Measurements from ENCODE around the gene RUNX2. TPM values are rescaled to one million over a fixed set of nuclear protein-coding genes. Genes with fewer than 3 reads are reported as not detected.

Gene RUNX2
- total RNA-seq, 1 donor from 2014 or later, result 34.1 TPM

DNA sequence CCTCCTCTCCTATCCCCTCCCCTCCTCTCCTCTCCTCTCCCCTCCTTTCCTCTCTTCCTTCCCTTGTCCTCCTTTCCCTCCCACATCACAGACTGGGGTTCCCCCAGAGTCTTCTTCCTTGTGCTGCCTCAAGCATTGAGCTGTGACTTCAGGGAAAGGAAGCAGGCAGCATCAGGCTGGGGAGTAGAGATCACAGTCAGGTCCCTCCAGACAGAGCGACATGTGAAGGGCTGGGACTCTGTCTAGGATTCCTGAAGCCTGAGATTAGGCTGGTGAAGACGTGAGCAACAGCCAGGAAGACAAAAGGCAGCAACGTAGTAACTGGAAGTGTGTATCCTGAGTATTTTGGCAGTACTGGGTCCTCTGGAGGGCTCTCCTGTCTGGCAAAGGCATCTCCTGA lies 315.0 kb downstream of the RUNX2 start:
- DNase-seq (ENCODE audit: low read depth), result no peak

DNA sequence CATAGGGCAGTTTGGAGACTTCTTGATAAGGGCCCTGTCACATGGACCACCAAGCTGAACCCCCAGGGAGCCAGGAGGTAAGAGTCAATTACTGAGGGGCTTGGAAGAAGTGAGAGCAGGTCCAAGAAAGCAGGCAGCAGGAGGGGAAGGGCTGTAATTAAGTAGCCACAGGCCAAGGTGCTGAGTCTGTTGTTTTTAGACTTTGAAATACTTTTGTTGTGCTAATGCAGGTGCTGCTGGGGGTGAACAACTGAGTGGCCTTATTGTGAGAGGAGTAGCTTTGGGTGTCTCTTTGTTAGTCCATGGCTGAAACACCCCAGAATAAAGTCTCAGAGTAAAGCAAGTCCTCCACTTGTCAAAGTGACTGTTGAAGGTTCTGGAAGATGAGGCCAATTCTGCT lies 316.6 kb downstream of the RUNX2 start:
- DNase-seq (ENCODE audit: low read depth), result no peak

DNA sequence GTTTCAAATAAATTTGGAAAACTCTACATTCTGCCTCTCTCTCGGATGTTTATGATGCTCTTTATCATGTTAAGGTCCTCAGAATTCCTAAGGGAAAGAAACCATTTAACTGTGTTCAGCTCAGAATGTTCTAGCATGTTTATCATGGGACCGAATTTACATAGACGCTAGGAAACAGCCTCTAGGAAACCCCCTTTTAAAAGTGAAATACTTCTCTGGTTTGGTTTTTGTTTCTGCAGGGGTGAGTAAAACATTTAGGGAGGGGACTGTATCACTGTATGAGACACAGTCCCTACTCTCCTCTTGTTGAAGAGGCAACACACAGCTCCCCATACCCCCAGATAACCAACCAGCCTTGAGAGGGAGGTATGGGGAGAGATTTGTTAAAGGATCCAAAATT lies 317.2 kb downstream of the RUNX2 start:
- no peak for DNase-seq (ENCODE audit: low read depth)

DNA sequence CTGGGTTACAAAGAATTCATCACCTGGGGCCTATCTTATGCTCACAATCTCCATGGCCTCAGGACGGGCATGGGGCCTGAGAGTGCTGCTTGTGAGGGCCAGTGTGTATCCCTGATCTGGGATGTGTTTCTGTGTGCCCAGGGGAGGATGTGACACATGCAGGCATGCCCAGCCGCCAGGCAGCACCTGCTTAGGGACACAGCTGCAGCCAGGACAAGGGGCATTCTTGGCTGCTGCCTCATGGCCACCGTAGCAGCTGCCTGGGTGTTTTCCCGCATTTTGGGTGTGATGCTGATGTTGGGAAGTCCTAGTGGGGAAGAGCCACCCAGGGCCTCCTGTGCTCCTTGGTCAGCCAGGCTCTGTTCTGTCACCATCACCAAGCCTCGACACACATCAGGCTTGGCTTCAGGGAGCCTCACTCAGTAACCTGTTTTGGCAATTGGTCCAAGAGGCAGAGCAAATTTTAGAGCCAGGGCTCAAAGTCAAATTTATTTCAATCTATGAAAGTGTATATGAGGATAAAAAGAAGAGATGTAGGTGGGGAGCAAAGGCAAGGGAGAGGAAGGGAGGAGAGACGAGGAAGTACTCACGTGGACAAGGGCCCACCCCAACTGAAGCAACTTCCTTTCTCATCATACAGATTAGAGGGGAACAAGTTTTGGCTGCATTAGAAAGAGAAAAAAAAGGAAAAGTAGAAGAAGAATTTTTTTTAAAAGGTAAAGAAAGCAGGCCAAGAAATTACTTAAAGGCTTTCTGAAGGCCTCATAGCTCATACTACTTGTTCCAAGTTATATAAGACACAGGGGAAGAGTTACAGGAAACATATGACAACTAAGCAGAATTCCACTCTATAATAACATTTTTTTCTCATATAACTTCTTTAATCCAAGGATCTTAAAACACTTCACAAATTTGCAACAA lies 319.5 kb downstream of the RUNX2 start:
- DNase-seq (ENCODE audit: low read depth), result no peak

DNA sequence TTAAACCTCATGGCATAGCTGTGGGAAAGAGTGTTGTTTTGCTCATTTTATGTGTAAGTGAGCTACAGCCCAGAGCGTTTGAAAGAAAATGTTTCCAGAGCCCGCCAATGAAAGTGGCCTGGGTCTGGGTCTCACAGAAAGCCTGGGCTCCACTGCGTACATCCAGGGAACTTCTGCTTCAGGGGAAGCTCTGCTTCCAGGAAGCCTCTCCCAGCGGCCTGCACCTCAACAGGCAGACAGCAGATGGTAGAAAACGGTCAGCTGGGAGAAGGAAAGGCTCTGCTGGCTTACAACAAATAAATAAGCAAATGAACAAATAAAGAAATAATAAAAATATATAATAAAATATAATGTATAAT lies 320.1 kb downstream of the RUNX2 start:
- DNase-seq (ENCODE audit: low read depth), result no peak

DNA sequence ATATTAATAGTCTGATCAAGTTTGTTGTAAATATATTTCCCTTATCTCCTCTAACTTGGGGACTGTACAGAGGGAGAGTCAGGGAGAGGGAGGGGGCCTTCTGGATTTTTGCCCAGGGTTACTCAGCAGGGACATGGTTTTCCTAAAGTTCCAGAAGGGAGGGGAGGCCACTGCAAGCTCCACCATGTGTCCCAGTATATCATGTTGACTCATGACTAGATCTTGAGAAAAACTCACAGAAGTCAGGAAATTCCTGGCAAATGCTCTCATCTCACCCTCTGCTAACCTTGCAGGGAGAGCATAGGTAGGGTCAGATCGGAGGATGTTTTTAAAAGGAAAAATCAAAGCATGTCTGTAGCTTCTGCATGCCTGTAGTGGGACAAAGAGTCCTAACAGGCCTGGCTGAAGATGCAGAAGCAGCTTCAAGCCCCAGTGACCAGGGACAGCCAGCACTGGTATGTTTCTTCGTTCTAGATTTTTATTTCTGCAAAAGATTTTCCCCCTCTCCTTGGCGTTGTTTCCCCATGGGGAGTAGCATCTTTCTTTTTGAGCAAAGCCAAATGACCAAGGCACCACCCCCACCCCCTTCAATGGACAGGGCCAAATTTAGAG lies 322.5 kb downstream of the RUNX2 start:
- peak; percentile 98 for DNase-seq (ENCODE audit: low read depth)

DNA sequence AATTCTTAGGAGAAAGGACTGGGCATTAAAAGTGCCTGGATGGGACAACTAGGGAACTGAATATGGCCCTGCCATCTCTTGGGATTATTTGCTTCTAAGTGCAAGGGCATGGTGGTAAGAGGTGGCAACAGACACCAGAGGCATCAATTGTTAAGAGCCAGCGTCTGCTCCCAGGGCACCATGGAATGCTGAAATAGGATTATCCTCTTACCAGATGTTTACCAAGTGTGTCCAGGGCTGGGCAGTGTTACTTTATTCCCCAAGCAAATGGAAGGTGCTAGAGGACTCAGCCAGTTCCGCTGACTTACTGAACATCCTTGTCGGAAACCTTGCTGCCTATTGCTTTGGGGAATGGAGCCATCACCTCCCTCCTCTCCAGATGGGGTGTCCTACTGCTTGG lies 323.2 kb downstream of the RUNX2 start:
- DNase-seq (ENCODE audit: low read depth), result no peak

DNA sequence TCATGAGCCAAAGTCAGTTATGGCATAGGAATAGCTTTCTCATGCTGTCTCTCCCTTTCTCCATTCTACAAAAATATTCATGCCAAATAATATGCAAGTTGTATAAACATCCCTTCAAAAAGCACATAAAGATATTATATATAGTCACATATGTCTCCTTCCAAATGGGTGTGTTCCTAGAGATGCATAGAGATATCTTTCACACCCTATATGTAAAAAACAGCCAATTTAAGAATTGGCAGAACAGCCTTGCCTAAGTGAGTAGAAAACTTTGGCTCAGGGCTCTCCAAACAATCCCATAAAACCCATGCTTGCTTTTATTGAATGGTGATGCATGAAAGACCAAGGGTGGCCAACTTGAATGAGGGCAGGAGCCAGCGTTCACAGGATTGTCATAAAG lies 324.3 kb downstream of the RUNX2 start:
- no peak for DNase-seq (ENCODE audit: low read depth)

DNA sequence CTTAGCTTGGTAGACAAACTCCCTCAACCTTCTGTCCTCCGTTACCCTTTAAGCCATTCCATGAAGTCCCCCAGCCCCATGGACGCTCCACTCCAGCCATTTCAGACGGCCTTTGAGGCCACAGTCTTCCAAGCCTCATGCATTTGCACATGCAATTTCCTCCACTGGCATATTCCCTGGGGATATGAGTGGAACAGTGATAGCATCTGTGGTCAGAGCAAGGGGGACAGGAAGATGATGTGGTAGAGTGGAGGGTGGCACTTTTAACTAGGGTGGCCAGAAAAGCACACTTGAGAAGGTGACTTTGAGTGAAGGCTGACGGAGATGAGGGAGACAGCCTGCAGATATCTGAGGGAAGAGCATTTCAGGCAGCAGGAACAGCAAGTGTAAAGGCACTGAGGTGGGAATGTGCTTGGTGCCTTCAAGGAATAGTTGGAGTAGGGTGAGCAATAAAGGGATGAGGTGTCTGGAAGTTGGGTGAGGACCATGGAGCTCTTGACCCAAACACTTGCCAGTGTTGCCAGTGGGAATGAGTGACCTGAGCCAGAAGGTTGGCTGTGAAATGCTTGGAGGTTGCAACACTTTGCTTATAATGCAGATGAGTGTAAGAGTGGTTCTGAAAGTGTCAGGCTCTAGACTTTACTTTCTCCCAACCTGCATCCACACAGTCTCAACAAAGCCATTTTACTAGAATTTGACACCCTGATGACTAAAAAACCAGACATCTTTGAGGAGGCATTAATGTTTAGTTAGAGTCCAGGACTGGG lies 325.2 kb downstream of the RUNX2 start:
- peak; percentile 76 for DNase-seq (ENCODE audit: low read depth)

DNA sequence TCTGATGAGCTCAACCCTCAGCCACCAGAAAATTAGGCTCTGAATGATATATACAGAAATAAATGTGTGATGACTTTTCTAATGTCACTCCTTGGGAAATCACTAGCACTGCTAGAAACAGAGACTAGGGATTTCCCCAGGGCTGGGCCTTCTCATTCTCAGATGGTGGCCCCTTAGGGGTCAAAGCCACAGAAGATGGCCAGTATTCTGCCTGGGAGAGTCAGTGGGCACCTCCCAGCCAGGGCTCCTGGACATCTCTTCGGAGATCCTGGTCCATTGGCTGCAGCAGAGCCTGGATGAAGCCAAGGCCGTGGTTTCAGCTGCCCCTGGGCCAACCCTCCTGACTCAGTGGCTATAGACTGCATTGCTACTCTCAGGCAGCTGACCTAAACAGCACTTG lies 326.5 kb downstream of the RUNX2 start:
- no peak for DNase-seq (ENCODE audit: low read depth)

DNA sequence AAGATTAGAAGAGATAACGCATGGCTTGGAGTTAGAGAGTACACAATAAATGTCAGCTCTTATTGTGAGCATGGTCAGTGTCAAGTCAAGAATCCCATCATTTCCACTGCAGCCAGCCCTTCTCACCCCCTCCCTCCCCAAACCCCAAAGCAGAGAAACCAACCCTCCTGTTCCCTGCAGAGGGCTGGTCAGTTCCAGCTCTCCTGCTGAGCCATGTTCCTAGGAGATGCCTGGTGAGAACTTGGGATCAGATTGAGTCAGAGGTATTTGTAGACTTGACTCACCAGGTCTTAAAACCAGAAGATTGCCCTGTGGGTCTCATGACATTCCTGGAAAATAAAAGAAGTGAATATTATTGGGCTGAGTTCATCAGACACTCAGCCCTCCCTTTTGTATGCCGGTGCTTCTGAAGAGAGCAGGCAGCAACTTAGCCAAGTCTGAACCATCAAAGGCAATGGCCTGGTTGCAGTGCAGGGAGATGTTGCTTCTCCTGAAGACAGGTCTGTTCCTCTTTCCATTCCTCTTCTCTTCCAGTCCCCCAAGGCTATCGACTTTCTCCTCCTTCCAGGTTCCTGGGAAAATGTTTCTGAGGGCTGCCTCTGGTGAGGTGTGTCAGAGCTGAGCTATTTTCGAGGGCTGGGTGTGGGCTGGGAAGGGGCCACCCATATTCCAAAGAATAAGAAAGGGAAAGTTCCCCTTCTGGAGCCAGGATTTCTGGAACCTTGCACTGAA lies 327.8 kb downstream of the RUNX2 start:
- DNase-seq (ENCODE audit: low read depth), result peak; percentile 100

DNA sequence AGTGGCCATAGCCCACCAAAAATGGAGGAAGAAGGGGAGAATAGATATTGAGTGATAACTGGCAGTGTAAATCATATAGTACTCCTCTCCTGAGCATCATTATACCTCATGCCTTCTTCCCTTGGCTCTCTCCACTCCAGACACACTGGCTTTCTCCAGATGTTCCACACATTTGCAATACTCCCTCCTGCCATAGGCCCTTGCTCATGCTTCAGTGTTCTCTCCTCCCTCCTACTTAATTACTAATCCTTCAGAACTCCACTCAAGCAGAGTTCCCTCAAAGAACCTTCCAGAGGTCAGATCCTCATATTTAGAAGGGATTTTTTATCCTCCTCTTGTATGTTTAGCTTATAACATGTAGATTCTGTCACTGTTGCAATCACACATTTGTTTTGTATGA lies 329.1 kb downstream of the RUNX2 start:
- peak; percentile 82 for DNase-seq (ENCODE audit: low read depth)

DNA sequence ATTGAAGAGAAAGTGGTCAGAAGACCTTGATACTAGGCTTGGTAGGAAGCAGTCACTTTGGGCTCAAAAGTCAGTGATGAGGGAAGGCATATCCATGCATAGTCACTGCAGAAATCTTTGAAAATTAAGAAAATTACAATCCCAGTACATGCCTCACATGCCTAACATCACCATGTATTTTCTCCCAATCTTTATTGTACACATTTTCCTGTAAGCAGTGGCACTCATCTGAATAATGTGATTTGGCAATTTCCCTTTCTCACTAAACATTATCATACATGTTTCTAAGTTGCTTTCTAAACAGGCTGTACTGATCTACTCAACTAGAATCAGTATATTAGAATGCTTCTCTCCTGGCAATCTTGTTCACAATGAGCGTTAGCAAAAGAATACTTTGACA lies 330.3 kb downstream of the RUNX2 start:
- DNase-seq (ENCODE audit: low read depth), result no peak

DNA sequence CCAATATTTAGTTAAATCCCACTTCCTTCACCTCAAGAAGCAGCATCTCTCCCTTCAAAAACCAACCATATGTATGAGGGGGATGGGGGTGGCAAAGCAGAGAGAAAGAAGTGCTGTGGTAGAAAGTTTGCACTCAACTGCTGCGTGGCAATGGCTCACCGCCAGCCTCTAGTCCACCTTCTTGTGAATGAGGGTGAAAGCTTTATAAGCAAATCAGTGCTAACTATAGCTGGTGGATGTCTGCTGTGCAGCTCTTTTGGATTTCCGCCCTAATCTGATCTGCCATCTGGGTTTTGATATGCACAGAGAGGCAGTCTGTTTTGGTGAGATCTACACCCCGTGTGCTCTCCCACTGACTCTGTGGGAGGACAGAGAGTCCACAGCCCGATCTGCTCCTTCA lies 330.8 kb downstream of the RUNX2 start:
- no peak for DNase-seq (ENCODE audit: low read depth)

DNA sequence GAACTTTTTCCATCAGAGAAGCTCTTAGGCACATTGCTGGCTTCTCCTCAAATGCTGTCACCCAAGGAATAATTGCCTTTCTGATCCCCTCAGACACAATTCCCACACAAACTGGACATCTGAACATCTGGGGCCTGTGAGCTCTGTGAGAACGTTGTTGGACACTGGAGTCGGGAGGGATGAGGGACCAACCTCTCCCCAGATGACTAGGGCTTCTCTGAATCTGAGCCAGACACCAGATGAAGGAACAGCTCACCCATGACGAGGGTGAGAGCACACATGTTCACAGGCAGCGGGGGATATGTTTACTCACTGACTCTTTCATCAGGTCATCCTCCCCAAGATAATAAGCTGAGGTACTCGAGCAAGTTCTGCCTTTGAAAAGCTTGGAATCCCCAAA lies 333.5 kb downstream of the RUNX2 start:
- DNase-seq (ENCODE audit: low read depth), result peak; percentile 93

DNA sequence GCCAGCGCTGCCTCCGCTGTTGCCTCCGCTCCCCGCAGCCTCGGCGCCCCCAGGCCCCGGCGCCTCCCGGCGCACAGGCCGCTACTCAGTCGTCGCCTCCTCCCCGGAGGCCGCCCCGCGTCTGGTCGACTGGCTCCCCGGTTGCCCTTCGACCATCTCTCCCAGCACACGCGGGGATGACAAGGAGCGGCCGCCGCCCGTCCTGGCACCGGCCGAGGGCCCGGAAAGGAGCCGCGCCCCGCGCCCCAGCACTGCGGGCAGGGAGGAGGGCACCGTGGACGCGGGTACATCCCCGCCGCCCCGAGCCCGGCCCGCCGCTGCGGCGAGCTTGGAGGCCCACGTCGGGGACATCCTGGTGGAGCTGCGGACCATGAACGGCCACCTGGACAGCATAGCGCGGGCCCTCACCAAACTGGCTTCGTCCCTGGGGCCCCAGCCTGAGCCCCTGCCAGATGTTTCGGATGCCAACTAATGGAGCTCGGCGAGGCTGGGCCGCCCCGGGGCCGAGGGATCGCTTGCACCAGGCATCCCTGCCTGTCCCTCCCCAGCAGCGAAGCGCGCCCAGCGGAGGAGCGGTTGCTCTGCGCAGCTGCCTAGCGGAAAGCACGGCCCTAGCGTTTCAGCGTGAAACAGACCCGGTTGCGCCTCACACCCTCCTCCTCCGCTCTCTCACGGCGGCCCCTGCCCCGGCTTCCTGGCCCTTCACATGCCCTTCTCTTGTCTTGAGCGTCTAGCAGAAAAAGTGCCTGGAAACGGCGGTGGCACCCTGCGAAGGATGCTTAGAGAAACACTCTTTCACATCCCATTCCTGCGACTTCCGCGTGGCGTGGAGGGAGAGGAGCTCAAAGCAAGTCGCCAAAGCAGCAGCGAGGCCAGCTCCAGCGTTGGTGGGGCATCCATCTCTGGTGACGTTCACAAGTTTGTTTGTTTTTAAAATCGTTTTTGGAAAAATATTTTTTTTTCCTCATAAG lies 335.4 kb downstream of the RUNX2 start:
- DNase-seq (ENCODE audit: low read depth), result no peak

DNA sequence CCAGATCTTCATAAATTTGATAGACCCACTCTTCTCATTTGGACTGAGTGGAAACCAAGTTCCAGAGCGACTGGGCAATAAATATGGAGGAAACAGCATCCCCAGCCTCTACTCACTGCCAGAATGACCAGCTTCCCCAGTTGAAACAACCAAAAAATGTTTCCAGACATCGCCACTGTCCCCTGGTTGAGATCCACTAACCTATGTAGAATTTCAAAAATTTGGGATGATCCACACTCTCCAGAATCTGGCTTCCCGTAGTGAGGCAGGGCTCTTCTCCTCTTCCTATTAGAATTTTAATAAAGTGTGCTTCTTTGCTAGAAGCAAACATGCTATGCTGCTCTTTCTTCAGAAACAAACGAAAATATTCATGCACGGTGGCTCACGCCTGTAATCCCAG lies 336.6 kb downstream of the RUNX2 start:
- no peak for DNase-seq (ENCODE audit: low read depth)

DNA sequence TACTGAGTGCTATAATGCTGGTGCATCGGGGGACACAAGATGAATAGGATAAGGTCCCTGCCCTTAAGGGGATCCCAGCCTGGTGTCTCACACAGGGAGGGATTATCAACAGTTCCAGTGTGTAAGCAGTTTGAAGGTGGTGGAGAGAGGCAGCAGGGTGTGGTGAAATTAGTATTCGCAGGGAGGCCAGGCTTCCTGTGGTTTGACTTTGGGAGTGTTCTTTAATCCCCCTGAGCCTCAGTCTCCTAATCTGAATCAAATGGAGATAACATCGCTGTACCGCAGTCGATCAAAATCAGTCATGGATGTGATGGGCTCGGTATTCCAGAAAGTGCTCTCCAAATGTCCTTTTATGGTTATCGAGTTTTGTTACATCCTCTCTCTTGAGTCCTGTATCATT lies 337.7 kb downstream of the RUNX2 start:
- no peak for DNase-seq (ENCODE audit: low read depth)

DNA sequence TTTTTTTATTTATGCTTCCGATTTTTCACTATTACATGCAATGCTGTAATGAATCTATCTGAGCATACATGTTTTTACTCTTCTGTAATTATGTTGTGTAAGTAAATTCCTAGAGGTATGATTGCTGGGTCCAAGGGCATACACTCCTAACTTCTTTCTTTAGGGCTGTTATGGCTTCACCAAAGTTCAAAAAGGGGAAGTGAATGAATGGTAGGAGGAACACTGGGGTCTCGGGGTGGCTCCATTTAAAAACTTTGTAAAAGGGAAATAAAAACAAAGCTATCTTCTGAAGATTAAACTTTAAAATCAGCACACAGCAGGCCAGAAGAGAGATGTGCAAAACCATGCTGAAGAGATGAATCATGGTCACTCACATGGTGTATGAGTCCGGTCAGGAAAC lies 338.7 kb downstream of the RUNX2 start:
- DNase-seq (ENCODE audit: low read depth), result no peak

DNA sequence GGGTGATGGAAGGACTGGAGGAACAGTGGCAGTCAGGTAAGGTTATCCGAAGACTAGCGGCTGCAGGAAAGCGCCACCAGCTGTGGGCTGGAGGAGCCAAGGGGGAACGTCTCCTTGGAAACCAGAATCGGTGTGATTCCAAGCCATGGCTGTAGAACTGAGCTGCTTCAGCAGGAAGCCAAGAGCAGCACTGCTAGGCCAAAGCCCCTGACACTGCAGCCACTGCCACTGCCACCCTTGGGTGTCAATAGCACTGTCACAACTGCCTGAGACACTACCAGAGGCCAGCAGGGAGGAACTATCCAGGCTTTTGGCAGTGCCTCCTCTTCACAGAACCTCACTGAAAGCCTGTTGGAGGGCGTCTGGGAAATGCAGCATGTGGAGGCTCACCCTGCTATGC lies 339.2 kb downstream of the RUNX2 start:
- no peak for DNase-seq (ENCODE audit: low read depth)

DNA sequence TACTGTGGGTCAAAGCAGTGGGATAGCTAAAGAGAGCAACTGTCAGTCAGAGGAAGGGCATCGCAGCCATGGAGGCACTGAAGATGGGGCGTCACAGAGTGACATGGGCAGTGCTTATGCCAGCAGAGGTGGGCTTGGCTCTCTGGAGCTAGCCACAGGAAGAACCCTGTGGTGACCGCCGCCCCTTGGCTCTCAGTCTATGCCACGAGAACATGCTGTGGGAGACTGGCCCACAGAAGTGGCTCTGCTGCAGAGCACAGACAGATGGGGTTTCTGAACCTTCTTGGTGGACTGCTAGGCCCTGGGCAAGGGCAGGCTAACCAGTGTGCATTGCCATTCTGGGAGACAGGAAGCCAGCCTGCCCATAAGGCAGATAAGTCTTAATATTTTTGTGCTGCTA lies 339.6 kb downstream of the RUNX2 start:
- no peak for DNase-seq (ENCODE audit: low read depth)

All from renal cortical epithelial cell (primary cell).